Measurements from ENCODE around the gene ACAA1. TPM values are rescaled to one million over a fixed set of nuclear protein-coding genes. Genes with fewer than 3 reads are reported as not detected.
"Not testable (repeated sequence)": the region's sequence is repeated elsewhere in the genome, so short reads cannot be mapped to it uniquely, and the experiment has no call there.

The ACAA1 gene
- total RNA-seq, 2 donors from 2014 or later = 78.2 to 79.3 TPM

DNA sequence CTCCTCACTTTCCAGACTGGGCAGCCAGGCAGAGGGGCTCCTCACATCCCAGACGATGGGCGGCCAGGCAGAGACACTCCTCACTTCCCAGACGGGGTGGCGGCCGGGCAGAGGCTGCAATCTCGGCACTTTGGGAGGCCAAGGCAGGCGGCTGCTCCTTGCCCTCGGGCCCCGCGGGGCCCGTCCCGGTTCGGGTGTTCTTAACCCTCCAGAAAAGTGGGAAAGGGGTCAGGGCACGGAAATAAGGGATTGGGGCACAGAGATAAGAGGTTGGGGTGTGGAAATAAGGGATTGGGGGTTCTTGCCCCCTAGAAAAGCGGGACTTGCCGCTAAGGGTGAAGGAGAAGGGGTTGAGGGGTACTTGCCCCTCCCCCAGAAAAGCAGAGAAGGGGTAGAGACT is 54.6 kb downstream of the ACAA1 start:
- H3K9me3 ChIP-seq (ENCODE audit: control insufficient read depth, low read length, poor library complexity, severe bottlenecking); H3K27me3 Mint-ChIP-seq; H3K4me1 Mint-ChIP-seq; ATAC-seq; DNase-seq; H3K36me3 Mint-ChIP-seq (ENCODE audit: low read depth): not testable (repeated sequence)
- Mint-ChIP-seq H3K4me3 (peak overlapping the region; percentile 1), H3K27ac (peak overlapping the region; percentile 92)

DNA sequence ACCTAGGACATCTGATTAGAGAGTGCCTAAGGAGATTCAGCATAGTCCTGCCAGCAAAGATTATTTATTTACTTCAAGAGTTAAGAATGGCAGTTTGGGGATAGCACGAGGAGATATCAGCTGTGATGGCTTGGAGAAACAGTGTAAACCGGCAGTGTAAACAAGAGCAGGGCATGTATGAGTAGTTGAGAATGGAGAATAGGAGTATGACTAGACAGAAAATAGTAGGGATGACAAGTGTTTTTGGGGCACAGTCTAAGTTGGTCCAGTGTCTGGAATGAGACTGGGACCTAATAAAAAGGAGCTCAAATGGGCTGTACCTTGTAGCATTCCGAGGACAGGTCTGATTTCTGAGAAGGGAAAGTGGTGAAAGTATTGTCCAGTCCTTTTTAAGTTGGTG is 59.9 kb downstream of the ACAA1 start:
- H3K27ac Mint-ChIP-seq; DNase-seq; H3K9me3 ChIP-seq (ENCODE audit: control insufficient read depth, low read length, poor library complexity, severe bottlenecking); H3K4me1 Mint-ChIP-seq; H3K4me3 Mint-ChIP-seq; H3K36me3 Mint-ChIP-seq (ENCODE audit: low read depth); ATAC-seq; H3K27me3 Mint-ChIP-seq: not testable (repeated sequence)

Other genes starting within 250 kb of the ACAA1 start
- 10 to 100 TPM; 21.6 to 30.1 TPM for gene VILL, start 146.3 kb downstream of the ACAA1 start, total RNA-seq
- gene PLCD1, start 107.5 kb downstream of the ACAA1 start, total RNA-seq = 10 to 100 TPM; 61.8 to 67.1 TPM
- gene DLEC1, start 97.9 kb downstream of the ACAA1 start, total RNA-seq = 10 to 100 TPM in 1 of 2 donors, 1 to 10 TPM in 1; 8.6 to 16.3 TPM
- gene MYD88, start 1.5 kb upstream of the ACAA1 start, total RNA-seq = 10 to 100 TPM; 44.0 to 45.5 TPM
- gene OXSR1, start 28.4 kb upstream of the ACAA1 start, total RNA-seq = 10 to 100 TPM; 39.8 to 51.9 TPM
- gene SLC22A13, start 128.7 kb upstream of the ACAA1 start, total RNA-seq = under 1 TPM; 0.23 to 0.32 TPM
- under 1 TPM in 1 of 2 donors, not detected in 1; 0.23 TPM for gene SLC22A14, start 145.2 kb upstream of the ACAA1 start, total RNA-seq
- gene XYLB, start 209.7 kb upstream of the ACAA1 start, total RNA-seq = 1 to 10 TPM in 1 of 2 donors, under 1 TPM in 1; 0.75 to 2.8 TPM

Data from T-helper 17 cell (primary cell).